ENCODE results near the gene PDXP. TPM values are rescaled to one million over a fixed set of nuclear protein-coding genes. Genes with fewer than 3 reads are reported as not detected.

The PDXP gene
- total RNA-seq, 1 experiment from 2014 or later, result 10.9 TPM

DNA sequence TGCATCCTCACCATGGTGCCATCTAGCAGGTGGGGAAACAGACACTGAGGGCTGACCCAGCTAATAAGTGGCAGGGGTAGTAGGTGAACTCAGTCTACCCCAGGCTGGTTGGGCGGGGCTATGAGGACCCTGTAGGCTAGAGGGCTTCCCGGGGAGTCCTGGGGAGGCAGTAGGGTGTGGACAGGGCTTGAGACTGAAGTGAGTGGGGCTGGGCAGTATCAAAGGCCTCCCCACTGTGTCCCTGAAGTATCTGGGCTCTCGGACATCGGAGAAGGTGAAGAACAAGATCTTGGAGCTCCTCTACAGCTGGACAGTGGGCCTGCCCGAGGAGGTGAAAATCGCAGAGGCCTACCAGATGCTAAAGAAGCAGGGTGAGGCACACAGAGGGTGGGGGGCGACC is 38.5 kb upstream of the PDXP start:
- no peak for DNase-seq
- peaks cover 20% of the 10 kb centered on the region for H4K20me1 ChIP-seq (ENCODE audit: insufficient read depth)
- no peak overlapping the region for H2AFZ ChIP-seq
- intact Hi-C loops (cut with micrococcal nuclease; ENCODE audit: unreplicated experiment), result loop anchor here (5.0 kb wide), 1 partner anchor 172 kb away; no protein-coding TSS in a partner anchor
- H3K36me3 ChIP-seq (ENCODE audit: low read depth), result peaks cover 53% of the 10 kb centered on the region
- TF ChIP-seq EZH2 (IDR thresholded peaks at IDR 0.05; ENCODE audit: low read depth), result no peak
- TF ChIP-seq, protein P1, sequence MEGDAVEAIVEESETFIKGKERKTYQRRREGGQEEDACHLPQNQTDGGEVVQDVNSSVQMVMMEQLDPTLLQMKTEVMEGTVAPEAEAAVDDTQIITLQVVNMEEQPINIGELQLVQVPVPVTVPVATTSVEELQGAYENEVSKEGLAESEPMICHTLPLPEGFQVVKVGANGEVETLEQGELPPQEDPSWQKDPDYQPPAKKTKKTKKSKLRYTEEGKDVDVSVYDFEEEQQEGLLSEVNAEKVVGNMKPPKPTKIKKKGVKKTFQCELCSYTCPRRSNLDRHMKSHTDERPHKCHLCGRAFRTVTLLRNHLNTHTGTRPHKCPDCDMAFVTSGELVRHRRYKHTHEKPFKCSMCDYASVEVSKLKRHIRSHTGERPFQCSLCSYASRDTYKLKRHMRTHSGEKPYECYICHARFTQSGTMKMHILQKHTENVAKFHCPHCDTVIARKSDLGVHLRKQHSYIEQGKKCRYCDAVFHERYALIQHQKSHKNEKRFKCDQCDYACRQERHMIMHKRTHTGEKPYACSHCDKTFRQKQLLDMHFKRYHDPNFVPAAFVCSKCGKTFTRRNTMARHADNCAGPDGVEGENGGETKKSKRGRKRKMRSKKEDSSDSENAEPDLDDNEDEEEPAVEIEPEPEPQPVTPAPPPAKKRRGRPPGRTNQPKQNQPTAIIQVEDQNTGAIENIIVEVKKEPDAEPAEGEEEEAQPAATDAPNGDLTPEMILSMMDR (conservative IDR thresholded peaks at IDR 0.05), result no peak
- H3F3A ChIP-seq (ENCODE audit: insufficient read depth, low read depth), result peaks cover 21% of the 10 kb centered on the region; the same call in 1 of the 2 replicates
- H3K79me2 ChIP-seq (ENCODE audit: low read depth), result no peaks in the 10 kb centered on the region
- POLR2A ChIA-PET (ENCODE audit: unreplicated experiment), result no interaction called here
- no peaks in the 10 kb centered on the region for H3K27me3 ChIP-seq (ENCODE audit: insufficient read depth, low read depth)
- BruUV-seq (replicated peaks), result no TSS peak
- no peak overlapping the region for H3K4me2 ChIP-seq
- no peaks in the 10 kb centered on the region for H3K9me3 ChIP-seq (ENCODE audit: insufficient read depth, low read depth)
- no peaks in the 10 kb centered on the region for H3K4me1 ChIP-seq (replicated peaks; ENCODE audit: insufficient read depth)
- CTCF ChIA-PET, result interaction anchor here (0.7 kb wide), 1 partner anchor 340 kb away, joined by 8 read pairs; no protein-coding TSS in a partner anchor
- H3K9me2 ChIP-seq (ENCODE audit: insufficient read depth), result no peaks in the 10 kb centered on the region
- no peak overlapping the region for H3K4me3 ChIP-seq
- no peak overlapping the region for H3K27ac ChIP-seq

- CTCF ChIA-PET, result interaction anchor here (0.7 to 1.3 kb wide), 3 partner anchors 60 to 522 kb away, joined by 3 to 9 read pairs (median 3); no protein-coding TSS in a partner anchor
- Histone ChIP-seq H3K36me3 (ENCODE audit: low read depth) (peaks cover 57% of the 10 kb centered on the region), H3K9me2 (ENCODE audit: insufficient read depth) (no peaks in the 10 kb centered on the region)
Observed at GRCh38 chr22:37621352-37621860, 37.1 kb upstream of the PDXP start.

DNA sequence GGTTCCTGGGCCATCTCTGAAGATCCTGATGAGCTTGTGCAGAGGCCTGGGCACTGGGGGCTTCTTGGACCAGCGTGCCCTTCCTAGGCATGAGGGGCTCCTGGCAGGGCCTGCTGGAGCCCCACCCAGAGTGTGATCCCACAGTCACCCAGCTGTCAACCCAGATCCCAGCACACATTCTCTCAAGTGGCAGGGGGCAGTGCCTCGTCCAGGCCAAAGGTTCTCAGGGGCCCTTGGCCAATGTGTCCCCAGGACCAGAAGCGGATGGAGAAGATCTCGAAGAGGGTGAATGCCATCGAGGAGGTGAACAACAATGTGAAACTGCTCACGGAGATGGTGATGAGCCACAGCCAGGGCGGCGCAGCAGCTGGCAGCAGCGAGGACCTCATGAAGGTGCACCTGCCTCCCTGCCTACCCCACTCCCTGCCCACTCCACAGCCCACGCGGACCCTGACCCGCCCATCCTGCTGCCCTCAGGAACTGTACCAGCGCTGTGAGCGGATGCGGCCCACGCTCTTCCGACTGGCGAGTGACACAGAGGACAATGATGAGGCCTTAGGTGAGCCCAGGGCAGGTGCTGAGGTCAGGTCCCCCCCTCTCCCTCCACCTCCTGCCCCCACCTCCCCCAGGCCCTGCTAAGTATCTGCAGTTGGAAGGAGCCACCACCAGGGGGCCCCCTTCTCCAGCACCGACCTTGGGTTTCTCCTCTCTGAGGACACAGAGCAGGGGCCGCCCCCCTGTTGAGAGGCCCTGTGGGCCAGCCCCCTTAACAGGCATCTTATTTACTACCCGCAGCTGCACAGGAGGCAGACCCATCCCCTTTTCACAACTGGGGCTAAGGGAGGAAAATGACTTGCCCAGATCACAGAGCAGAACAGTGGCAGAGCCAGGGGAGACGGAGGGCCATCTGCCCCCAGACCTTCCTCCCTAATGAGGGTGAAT is 35.2 kb upstream of the PDXP start:
- Histone ChIP-seq H3F3A (ENCODE audit: insufficient read depth, low read depth) (peaks cover 29% of the 10 kb centered on the region), H3K79me2 (ENCODE audit: low read depth) (no peaks in the 10 kb centered on the region), H3K4me1 (replicated peaks; ENCODE audit: insufficient read depth) (no peaks in the 10 kb centered on the region), H3K9me3 (ENCODE audit: insufficient read depth, low read depth) (no peaks in the 10 kb centered on the region), H2AFZ (no peak overlapping the region), H3K27ac (no peak overlapping the region), H3K4me3 (no peak overlapping the region), H3K4me2 (no peak overlapping the region), H3K27me3 (ENCODE audit: insufficient read depth, low read depth) (no peaks in the 10 kb centered on the region), H3K9me2 (ENCODE audit: insufficient read depth) (no peaks in the 10 kb centered on the region), H3K36me3 (ENCODE audit: low read depth) (peaks cover 39% of the 10 kb centered on the region), H4K20me1 (ENCODE audit: insufficient read depth) (peaks cover 14% of the 10 kb centered on the region)
- intact Hi-C loops (cut with micrococcal nuclease; ENCODE audit: unreplicated experiment), result loop anchor here (5.0 kb wide), 1 partner anchor 169 kb away; no protein-coding TSS in a partner anchor
- ChIA-PET CTCF (interaction anchor here (0.6 kb wide), 1 partner anchor 136 kb away, joined by 4 read pairs; no protein-coding TSS in a partner anchor), POLR2A (ENCODE audit: unreplicated experiment) (no interaction called here)
- BruUV-seq (replicated peaks), result no TSS peak
- DNase-seq, result peak in 1 of 2 experiments; percentile 69
- no peak for TF ChIP-seq EZH2 (IDR thresholded peaks at IDR 0.05; ENCODE audit: low read depth)
- TF ChIP-seq, protein P1 (conservative IDR thresholded peaks at IDR 0.05), result peak; percentile 99

More at GRCh38 chr22:37621352-37621860, 37.1 kb upstream of the PDXP start:
- no peak overlapping the region for H3K27ac ChIP-seq
- no peak for TF ChIP-seq EZH2 (IDR thresholded peaks at IDR 0.05; ENCODE audit: low read depth)
- TF ChIP-seq, protein P1 (conservative IDR thresholded peaks at IDR 0.05), result no peak
- H3K79me2 ChIP-seq (ENCODE audit: low read depth), result no peaks in the 10 kb centered on the region
- H3F3A ChIP-seq (ENCODE audit: insufficient read depth, low read depth), result peaks cover 27% of the 10 kb centered on the region
- no peak overlapping the region for H3K4me3 ChIP-seq
- no peak for DNase-seq
- intact Hi-C loops (cut with micrococcal nuclease; ENCODE audit: unreplicated experiment), result loop anchor here (5.0 kb wide), 1 partner anchor 171 kb away; no protein-coding TSS in a partner anchor
- BruUV-seq (replicated peaks), result no TSS peak
- no peaks in the 10 kb centered on the region for H3K9me3 ChIP-seq (ENCODE audit: insufficient read depth, low read depth)
- peaks cover 22% of the 10 kb centered on the region for H4K20me1 ChIP-seq (ENCODE audit: insufficient read depth)
- no peaks in the 10 kb centered on the region for H3K27me3 ChIP-seq (ENCODE audit: insufficient read depth, low read depth)
- H3K4me1 ChIP-seq (replicated peaks; ENCODE audit: insufficient read depth), result no peaks in the 10 kb centered on the region
- no peak overlapping the region for H3K4me2 ChIP-seq
- no peak overlapping the region for H2AFZ ChIP-seq
- POLR2A ChIA-PET (ENCODE audit: unreplicated experiment), result no interaction called here

Measured in PC-9 (cell line).